AG04450 (cell line): ENCODE results near the gene SEMA6A. TPM values are rescaled to one million over a fixed set of nuclear protein-coding genes. Genes with fewer than 3 reads are reported as not detected.

Experiments used
- CTCF ChIA-PET: fragments of 300-600, 350-600 bp; formaldehyde crosslinking; extraction: SDS; loops from one replicate; lab custom pipeline; 2022; ENCODE audit warnings: antibody characterized with exemption, inconsistent platforms; lab: Charles Lee
- POLR2A ChIA-PET: fragments of 350-600 bp; formaldehyde crosslinking; extraction: SDS; loops from one replicate; lab custom pipeline; 2021; ENCODE audit warnings: antibody characterized with exemption, inconsistent platforms; lab: Yijun Ruan, JAX
- DNase-seq: peaks from one replicate; pipeline ENCODE4 v3.0.0-alpha.2; 2011; ENCODE audit warnings: low read depth, low spot score
- H3K27ac ChIP-seq: one replicate; pipeline ENCODE4 v1.5.1; 2012; ENCODE audit warnings: low read depth, low read length, control low read depth
- H3K27me3 ChIP-seq: one replicate; pipeline ENCODE4 v1.6.0; 2012; ENCODE audit warnings: low read length; ENCODE audit not compliant: control insufficient read depth, insufficient read depth
- H3K4me3 ChIP-seq: 2 replicates; pipeline ENCODE4 v1.5.1; 2011; ENCODE audit warnings: mild to moderate bottlenecking, low read depth, low read length, control low read depth
- H3K9me3 ChIP-seq: 2 replicates; pipeline ENCODE4 v1.5.1; 2012; ENCODE audit warnings: low read length; ENCODE audit not compliant: control insufficient read depth, insufficient read depth
- polyA plus RNA-seq: library from polyadenylated mRNA; depleted of rRNA; stranded (reverse); fragments of >200 nt; gene quantifications from 2 replicates; pipeline ENCODE4 v1.2.3, GENCODE V29; 2011
- TF ChIP-seq, protein P1 (sequence below): IDR thresholded peaks from 2 replicates; pipeline ENCODE4 v1.5.1; 2011; ENCODE audit warnings: low read depth, low read length, control low read depth, inconsistent platforms

The SEMA6A gene
- polyA plus RNA-seq, 1 experiment: 0.17 TPM

DNA sequence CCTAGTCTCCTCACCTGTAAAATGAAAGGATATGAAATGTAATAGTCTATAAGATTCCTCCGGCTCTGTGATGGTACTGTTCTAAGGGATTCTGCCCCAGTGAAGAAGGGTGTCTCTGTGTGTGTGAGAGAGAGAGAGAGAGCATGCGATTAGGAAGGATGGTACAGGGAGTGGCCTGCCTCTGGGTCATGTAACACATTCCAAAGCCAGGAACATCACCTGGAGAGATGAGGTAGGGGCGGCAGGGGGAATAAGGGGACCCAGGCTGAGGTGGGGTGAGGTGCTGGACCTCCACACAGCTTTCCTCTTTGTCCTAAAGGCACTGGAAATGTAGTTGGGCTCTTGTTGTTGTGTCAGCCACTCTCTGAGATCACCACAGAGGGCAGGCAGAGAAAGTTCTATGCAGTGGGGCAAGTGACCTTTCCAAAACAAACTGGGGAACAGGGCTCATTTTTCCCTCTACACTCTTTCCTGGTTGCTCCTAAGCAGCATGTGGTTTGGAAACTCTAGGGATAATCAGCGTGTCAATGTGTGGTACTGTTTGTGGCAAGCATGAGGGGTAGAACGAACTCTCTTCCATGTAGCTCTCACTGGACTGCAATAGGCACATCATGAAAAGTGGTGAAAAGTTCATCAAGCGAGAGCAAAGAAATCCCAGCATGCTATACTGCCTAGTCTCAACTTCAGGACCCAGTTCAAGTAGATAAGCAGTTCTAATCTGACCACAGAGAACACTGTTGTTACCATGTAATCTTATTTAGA lies 65.0 kb downstream of the SEMA6A start:
- no peak for DNase-seq
- H3K4me3 ChIP-seq: no peak overlapping the region
- H3K9me3 ChIP-seq: no peaks in the 10 kb centered on the region
- ChIA-PET POLR2A (no interaction called here), CTCF (no interaction called here)
- H3K27ac ChIP-seq: no peak overlapping the region
- peaks cover 7% of the 10 kb centered on the region for H3K27me3 ChIP-seq
- TF ChIP-seq, protein P1, sequence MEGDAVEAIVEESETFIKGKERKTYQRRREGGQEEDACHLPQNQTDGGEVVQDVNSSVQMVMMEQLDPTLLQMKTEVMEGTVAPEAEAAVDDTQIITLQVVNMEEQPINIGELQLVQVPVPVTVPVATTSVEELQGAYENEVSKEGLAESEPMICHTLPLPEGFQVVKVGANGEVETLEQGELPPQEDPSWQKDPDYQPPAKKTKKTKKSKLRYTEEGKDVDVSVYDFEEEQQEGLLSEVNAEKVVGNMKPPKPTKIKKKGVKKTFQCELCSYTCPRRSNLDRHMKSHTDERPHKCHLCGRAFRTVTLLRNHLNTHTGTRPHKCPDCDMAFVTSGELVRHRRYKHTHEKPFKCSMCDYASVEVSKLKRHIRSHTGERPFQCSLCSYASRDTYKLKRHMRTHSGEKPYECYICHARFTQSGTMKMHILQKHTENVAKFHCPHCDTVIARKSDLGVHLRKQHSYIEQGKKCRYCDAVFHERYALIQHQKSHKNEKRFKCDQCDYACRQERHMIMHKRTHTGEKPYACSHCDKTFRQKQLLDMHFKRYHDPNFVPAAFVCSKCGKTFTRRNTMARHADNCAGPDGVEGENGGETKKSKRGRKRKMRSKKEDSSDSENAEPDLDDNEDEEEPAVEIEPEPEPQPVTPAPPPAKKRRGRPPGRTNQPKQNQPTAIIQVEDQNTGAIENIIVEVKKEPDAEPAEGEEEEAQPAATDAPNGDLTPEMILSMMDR: no peak

DNA sequence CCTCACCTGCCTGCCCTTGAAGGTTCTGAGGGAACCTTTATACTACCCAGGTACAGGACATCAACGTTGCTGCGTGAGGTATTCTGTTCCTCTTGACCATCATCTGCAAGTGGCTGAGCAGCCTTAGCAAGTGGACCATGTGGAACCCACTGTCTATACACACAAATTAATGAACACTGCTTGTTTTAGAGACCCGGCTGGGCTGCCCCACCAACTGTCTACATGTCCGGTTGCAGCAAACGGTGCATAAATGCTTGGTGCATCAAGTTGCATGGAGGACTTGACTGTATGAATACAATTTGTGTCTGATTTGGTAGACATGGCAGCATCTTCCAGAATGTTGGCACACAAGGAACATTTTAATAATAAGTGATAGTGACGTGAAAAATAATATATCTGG lies 65.8 kb downstream of the SEMA6A start:
- Histone ChIP-seq H3K4me3 (no peak overlapping the region), H3K27ac (no peak overlapping the region), H3K27me3 (peaks cover 7% of the 10 kb centered on the region), H3K9me3 (no peaks in the 10 kb centered on the region)
- DNase-seq: no peak
- CTCF ChIA-PET: no interaction called here
- POLR2A ChIA-PET: no interaction called here
- TF ChIP-seq, protein P1: no peak

DNA sequence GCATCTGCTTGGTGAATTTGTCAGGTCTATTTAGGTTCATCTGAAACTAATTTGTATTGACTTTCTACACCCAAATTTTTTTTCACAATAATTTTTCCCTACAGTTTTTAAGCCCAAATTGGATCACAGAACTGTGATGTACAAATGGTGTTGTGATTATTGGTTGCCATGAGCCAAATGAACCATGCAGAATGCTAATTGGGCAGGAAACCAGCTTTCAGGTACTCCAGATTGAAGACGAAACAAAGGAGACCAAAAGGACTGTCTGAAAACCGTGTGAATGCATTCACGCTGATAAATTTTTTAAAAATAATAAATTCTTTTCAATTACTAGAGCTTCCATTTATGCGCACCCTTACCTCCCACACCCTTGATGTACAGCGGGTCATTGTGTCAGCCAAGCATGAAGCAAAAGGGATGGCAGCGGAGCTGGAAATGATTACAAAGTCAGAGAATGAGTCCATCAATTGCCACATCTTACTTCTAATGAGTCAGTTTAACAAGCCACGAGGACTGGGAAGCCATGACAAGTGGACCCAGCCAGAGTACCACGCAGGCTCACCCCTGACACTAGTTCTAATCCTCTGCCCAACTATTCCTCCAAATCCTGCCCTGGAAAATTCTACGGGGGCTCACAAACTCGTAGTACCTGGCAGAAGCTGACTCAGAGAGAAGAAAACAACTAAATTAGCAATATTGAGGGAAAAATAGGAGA lies 66.5 kb downstream of the SEMA6A start:
- no peaks in the 10 kb centered on the region for H3K9me3 ChIP-seq
- POLR2A ChIA-PET: no interaction called here
- CTCF ChIA-PET: no interaction called here
- H3K4me3 ChIP-seq: no peak overlapping the region
- H3K27ac ChIP-seq: no peak overlapping the region
- TF ChIP-seq, protein P1: no peak
- DNase-seq: no peak
- peaks cover 7% of the 10 kb centered on the region for H3K27me3 ChIP-seq

DNA sequence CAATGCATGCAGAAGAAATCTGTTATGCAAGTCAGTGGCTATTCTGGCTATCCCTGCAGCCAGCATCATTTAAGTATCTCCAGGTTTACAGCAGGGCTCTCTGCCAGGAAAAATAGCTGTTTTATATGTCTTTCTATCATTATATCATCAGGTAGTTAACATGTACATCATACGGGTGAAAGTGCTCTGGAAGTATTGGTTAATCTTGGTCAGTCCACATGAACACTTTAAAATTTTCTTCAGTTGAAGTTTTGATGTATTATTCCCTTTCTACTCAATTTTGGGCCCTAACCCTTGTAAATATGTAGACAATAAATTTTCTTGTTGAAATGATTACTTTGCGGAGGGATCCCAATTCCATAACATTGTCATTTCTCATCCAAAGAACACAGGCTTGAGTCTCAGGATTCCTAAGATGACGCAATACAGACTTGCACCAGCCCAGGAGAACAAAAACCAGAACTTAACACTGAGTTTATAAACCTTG lies 67.5 kb downstream of the SEMA6A start:
- TF ChIP-seq, protein P1: no peak
- no peak overlapping the region for H3K27ac ChIP-seq
- ChIA-PET CTCF (no interaction called here), POLR2A (no interaction called here)
- DNase-seq: no peak
- no peaks in the 10 kb centered on the region for H3K9me3 ChIP-seq
- H3K27me3 ChIP-seq: peaks cover 9% of the 10 kb centered on the region
- no peak overlapping the region for H3K4me3 ChIP-seq

GRCh38 chr5:116506488-116506887 lies 68.1 kb downstream of the SEMA6A start:
- ChIA-PET POLR2A (no interaction called here), CTCF (interaction anchor here (0.6 kb wide), 1 partner anchor 857 kb away, joined by 4 read pairs; no protein-coding TSS in a partner anchor)

More at GRCh38 chr5:116506488-116506887, 68.1 kb downstream of the SEMA6A start:
- peaks cover 9% of the 10 kb centered on the region for H3K27me3 ChIP-seq
- TF ChIP-seq, protein P1: no peak
- H3K9me3 ChIP-seq: no peaks in the 10 kb centered on the region
- no peak for DNase-seq
- H3K27ac ChIP-seq: no peak overlapping the region
- H3K4me3 ChIP-seq: no peak overlapping the region
